ENCODE measurements around the gene ABCC11.

GRCh38 chr16:48212033-48212432, 35.3 kb downstream of the ABCC11 start:
- TF ChIP-seq, protein P1, sequence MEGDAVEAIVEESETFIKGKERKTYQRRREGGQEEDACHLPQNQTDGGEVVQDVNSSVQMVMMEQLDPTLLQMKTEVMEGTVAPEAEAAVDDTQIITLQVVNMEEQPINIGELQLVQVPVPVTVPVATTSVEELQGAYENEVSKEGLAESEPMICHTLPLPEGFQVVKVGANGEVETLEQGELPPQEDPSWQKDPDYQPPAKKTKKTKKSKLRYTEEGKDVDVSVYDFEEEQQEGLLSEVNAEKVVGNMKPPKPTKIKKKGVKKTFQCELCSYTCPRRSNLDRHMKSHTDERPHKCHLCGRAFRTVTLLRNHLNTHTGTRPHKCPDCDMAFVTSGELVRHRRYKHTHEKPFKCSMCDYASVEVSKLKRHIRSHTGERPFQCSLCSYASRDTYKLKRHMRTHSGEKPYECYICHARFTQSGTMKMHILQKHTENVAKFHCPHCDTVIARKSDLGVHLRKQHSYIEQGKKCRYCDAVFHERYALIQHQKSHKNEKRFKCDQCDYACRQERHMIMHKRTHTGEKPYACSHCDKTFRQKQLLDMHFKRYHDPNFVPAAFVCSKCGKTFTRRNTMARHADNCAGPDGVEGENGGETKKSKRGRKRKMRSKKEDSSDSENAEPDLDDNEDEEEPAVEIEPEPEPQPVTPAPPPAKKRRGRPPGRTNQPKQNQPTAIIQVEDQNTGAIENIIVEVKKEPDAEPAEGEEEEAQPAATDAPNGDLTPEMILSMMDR (IDR thresholded peaks at IDR 0.05) = no peak
- TF ChIP-seq POLR2A (IDR thresholded peaks at IDR 0.05) = no peak

Measured in Peyer's patch (tissue), 4 donors.